ENCODE data around the gene TAS2R40.
"Not testable (repeated sequence)": the region's sequence is repeated elsewhere in the genome, so short reads cannot be mapped to it uniquely, and the experiment has no call there.

TAS2R40 gene

GRCh38 chr7:143221737-143222136 is at the start of gene TAS2R40:
Gene TAS2R40 (plus strand): TSS chr7:143222037. CDS start chr7:143222079, 42 bp downstream.
- no peak for DNase-seq (ENCODE audit: low spot score)

GRCh38 chr7:143172354-143172753 is 49.5 kb upstream of the TAS2R40 start:
- no peak for DNase-seq (ENCODE audit: low spot score)

DNA sequence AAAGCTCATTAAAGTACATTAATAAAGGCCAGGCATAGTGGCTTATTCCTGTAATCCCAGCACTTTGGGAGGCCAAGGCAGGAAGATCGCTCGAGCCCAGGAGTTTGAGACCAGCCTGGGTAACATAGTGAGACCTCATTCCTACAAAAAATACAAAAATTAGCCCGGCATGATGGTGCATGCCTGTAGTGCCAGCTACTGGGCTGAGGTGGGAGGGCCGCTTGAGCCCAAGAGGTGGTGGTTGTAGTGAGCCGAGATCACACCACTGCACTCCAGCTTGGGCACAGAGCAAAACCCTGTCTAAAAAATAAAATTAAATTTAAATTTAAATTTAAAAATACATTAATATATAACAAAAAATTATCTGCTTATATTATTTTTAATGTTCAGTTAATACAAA is 45.7 kb upstream of the TAS2R40 start:
- DNase-seq (ENCODE audit: low spot score), result no peak

DNA sequence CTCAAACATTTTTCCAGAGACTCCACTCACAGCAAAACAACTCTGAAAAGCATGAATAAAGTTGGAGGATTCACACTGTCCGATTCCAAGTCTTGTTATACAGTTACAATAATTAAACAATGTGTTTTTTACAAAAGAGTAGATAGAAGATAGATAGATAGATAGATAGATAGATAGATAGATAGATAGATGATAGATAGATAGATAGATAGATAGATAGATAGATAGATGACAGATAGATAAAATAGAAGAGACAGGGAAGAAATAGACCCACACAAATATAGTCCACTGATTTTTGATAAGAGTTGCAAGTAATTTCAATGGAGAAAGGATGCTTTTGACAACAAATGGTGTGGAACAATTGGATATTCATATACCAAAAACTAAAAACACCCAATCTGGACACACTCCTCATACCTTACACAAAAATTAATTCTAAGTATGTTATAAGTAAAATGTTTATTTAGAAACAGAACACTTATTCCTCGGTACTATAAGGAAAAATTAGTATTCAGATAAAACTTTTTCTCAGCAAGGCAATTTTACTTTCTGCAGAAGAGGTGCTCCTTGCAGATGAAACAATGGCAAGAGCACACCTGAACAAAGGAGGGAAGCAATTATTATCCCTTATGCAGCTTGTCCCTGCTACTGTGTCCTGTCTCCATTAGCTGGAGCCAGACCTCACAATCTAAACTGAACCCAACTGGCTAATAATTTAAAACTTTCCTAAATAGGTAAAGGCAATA is 44.3 kb upstream of the TAS2R40 start:
- DNase-seq (ENCODE audit: low spot score), result no peak

GRCh38 chr7:143180771-143181170 is 41.1 kb upstream of the TAS2R40 start:
- DNase-seq (ENCODE audit: low spot score), result not testable (repeated sequence)

- no peak for DNase-seq (ENCODE audit: low spot score)
These were observed 40.5 kb upstream of the TAS2R40 start for GRCh38 chr7:143181349-143181748.

DNA sequence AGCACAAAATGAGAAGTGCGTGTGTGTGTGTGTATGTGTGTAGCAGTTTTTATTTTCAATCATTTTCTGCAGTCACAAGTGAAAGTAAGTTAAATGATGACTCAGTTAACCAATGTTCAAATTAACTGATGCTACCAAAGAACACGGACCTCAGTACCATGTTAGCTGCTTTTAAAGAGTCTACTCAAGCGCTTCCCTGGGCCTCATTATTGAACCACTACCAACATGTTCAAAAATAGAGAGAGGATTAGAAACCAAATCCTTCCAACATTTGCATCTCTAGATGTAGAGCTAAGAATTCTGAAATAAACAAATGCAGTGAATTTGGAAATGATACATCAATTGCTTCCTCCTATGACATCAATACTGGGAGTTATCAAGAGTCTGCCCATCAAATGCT is 38.8 kb upstream of the TAS2R40 start, which contains the start of gene TAS2R39:
TAS2R39 (plus strand) TSS at position 396 of the 400 bp plus-strand sequence; CDS start at position 396, 0 bp downstream.
- no peak for DNase-seq (ENCODE audit: low spot score)

- no peak for DNase-seq (ENCODE audit: low spot score)
These were observed 36.3 kb upstream of the TAS2R40 start for GRCh38 chr7:143185551-143185950.

DNA sequence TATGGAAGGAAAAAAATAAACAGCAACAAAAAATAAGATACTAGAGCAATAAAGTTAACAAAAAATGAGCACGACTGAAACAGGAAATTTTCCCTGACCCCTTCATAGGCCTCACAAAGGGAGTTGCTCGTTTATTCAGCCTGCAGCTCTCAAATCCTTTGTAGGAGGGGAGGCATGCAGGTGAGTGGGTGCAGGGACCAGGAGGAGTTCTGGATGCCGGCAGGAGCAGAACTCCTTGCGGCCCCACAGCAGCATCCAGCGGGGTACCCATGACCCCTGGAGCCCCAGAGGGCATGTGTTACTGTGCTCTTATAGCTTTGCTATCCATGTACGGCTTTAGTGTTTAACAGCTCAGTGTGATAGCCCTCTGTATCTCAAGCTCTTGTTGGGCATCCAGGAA is 32.8 kb upstream of the TAS2R40 start:
- no peak for DNase-seq (ENCODE audit: low spot score)

DNA sequence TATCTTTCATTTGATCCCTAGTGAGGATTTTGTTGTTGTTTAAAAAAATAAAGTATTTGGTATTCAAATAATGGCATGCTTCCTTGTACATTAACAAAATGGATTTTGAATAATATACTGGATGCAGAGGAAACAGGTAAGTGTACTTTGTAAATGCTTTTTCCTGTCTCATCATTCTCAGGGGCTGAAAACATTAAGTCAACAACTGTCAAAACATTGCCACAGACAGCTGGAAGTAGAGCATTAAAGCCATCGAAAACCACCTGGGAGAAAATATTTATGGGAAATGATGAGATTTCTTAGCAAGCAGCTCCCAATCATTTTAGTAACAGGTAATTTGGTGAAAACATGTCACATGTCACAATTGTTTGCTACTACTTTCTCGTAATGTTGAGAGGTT is 28.0 kb upstream of the TAS2R40 start:
- no peak for DNase-seq (ENCODE audit: low spot score)

DNA sequence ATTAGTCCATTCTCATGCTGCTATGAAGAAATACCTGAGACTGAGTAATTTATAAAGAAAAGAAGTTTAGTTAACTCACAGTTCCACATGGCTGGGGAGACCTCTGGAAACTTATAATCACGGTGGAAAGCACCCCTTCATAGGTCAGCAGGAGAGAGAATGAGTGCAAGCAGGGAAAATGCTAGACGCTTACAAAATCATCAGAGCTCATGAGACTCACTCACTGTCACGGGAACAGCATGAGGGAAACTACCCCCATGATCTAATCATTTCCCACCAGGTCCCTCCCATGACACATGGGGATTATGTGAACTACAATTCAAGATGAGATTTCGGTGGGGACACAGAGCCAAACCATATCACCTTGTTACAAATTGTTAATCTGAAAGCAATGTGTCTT is 22.8 kb upstream of the TAS2R40 start:
- no peak for DNase-seq (ENCODE audit: low spot score)

DNA sequence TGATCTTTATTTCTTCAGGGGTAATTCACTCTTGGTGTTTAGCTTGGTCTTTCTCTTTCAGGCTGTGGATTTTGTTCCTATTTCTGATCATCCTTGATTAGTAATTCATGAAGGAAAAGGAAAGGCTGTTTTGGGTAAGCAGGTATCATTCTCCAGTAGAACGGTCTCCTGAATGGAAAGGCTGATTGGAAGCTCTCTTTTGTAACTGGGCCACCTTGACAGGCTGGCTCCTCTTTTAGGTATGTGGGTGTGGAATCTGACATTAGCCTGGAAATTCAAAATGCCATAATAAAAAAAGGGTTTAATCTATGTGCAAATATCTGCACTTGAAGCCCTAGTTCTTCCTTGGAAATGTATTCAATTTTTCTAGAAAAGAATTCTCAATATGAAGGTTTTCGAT is 19.7 kb upstream of the TAS2R40 start:
- DNase-seq (ENCODE audit: low spot score), result no peak

GRCh38 chr7:143203386-143203785 is 18.5 kb upstream of the TAS2R40 start:
- no peak for DNase-seq (ENCODE audit: low spot score)

GRCh38 chr7:143205560-143206293 is 16.1 kb upstream of the TAS2R40 start:
- no peak for DNase-seq (ENCODE audit: low spot score)

DNA sequence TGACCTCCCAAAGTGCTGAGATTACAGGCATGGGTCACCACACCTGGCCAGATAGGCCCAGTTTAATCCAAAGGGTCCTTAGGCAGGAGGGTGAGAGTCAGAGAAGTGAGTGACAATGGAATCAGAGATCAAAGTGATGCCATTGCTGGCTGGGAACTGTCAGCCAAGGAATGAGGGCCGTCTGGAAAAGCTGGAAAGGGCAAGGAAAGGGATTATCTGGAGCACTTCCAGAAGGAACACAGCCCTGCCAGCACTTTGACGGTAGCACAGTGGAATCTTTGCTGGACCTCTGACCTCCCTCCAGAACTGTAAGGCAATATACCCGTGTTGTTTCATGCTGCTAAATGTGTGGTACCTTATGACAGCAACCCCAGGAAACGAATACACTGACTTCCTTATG is 11.3 kb upstream of the TAS2R40 start:
- no peak for DNase-seq (ENCODE audit: low spot score)

DNA sequence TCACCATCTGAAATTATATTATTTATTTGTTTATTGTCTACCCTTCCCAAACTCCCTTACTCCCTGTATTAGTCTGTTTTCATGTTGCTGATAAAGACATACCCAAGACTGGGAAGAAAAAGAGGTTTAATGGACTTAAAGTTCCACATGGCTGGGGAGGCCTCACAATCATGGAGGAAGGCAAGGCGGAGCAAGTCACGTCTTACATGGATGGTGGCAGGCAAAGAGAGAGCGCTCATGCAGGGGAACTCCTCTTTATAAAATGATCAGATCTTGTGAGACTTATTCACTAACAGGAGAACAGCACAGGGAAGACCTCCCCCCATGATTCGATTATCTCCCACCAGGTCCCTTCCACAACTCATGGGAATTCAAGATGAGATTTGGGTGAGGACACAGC is 8.4 kb upstream of the TAS2R40 start:
- not testable (repeated sequence) for DNase-seq (ENCODE audit: low spot score)

DNA sequence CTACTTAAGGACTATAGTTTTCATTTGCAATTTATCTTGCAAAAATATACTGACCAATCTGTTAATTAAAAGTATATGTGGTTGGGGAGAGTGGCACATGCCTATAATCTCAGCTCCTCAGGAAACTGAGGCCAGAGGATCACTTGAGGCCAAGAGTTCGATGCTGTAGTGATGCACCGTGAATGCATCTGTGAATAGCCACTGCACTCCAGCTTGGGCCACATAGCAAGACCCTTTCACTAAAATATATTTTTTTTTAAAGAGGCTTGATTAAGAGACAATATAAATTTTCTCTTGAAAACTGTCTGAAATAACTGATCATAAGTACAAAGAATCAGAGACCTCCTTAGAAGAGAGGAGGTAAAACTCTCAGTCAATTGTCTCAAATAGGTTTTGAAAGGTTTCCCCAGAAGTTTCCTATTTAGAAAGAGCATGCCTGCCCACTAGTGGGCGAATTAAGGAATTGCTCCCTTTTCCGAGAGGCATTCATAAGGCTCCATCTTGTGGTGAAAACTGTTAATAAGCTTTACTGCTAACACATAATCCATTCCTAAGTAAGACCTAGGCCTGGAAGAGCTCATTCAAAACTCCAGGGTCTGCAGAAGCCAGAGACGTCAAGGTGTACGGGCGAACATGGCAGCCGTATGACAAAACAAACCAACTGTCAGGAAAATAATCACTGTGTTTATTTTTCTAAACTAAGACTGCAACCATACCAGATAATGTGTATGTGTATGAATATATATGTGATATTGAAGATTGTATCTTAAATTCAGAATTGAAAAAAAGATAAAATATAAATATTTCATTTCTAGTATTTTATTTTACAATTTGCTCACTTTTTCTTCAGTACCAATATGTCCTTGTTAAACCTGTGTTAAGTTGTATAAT is 6.8 kb upstream of the TAS2R40 start:
- peak; percentile 89 for DNase-seq (ENCODE audit: low spot score)

- DNase-seq (ENCODE audit: low spot score), result no peak
These were observed 5.7 kb upstream of the TAS2R40 start for GRCh38 chr7:143216151-143216550.

DNA sequence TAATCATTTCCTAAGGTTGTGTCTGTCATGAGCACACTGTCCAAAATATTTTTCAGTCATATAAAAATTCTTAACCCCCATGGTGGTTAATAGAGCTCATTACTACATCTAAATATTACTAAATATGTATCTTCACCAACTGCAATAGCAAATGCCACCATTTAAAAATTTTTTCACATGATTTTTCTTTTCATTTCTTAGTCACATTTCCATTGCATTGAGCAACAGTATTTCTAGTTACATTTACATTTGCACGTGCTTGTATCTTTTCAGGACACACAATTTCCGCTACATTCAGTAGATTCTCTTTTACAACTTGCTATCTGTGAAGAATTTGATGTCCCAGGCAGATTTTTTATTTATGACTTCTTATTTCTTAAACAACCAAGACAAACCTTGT is 5.2 kb upstream of the TAS2R40 start:
- no peak for DNase-seq (ENCODE audit: low spot score)

DNA sequence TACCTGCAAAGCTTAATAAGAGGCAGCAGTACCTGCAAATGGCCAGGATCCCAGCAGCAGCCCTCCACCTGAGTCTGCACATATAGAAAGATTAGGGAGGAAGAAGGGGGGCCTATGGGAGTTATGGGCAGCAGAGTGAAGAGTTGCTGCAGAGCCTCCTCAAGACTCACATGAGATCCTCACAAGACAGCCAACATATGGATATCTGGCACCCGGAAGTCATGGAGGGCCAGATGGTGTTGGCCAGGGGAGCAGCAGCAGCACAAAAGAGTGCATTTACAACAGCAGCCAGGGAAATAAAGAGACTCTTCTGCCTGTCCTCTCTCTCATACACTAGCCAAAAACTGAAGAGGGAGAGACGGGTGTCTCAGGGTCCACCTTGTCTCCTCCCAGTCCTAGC is 4.0 kb upstream of the TAS2R40 start:
- no peak for DNase-seq (ENCODE audit: low spot score)

DNA sequence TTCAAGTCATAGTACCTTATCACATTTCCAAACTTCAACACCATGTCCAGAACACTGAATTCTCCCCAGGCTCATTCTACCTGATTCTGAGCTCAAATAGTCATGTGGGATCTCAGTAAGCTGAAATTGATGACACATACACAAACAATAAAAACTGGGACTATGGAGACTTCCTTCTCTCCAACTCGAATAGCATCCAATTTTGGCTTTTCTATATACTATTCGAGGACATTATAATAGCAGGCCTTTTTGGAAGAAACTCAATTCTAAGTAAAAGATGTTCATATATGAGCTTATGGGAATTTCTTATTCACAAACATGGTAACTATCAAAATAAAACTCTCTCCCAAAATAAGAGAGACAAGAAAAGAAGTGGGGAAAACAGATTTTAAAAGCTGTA is 551 bp upstream of the TAS2R40 start:
- no peak for DNase-seq (ENCODE audit: low spot score)

DNA sequence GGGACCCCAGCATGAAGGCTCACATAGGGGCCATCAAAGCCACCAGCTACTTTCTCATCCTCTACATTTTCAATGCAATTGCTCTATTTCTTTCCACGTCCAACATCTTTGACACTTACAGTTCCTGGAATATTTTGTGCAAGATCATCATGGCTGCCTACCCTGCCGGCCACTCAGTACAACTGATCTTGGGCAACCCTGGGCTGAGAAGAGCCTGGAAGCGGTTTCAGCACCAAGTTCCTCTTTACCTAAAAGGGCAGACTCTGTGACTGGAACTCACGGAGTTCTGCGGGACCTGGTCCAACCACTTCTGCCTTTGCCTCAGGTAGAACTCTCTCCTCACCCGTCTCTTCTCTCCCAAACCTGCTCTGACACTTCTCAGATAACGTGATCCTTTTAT is 945 bp downstream of the TAS2R40 start:
- no peak for DNase-seq (ENCODE audit: low spot score)

All from cerebellar cortex (tissue), 1 donor.